GM06990 (cell line): ENCODE measurements around the gene MYL4.
"Not testable (repeated sequence)": the region's sequence is repeated elsewhere in the genome, so short reads cannot be mapped to it uniquely, and the experiment has no call there.

Experiments used
- DNase-seq: peaks from one replicate; pipeline ENCODE4 v3.0.0-alpha.2; 2011; ENCODE audit not compliant: insufficient read length; ENCODE audit errors: extremely low read depth
- H3K27me3 ChIP-seq: replicated peaks from 2 replicates; pipeline ENCODE4 v1.6.0; 2011; ENCODE audit warnings: low read length; ENCODE audit not compliant: control insufficient read depth, insufficient read depth
- H3K36me3 ChIP-seq: 2 replicates; pipeline ENCODE4 v1.5.1; 2011; ENCODE audit warnings: low read length; ENCODE audit not compliant: control insufficient read depth, insufficient read depth
- H3K4me3 ChIP-seq: replicated peaks from 2 replicates; pipeline ENCODE4 v1.5.1; 2011; ENCODE audit warnings: low read depth, mild to moderate bottlenecking, control low read depth, low read length
- CTCF ChIP-seq: IDR thresholded peaks from 2 replicates; pipeline ENCODE4 v1.5.1; 2011; ENCODE audit warnings: low read length, control low read depth, mild to moderate bottlenecking, inconsistent platforms; ENCODE audit not compliant: insufficient read depth, poor library complexity, severe bottlenecking

The MYL4 gene

GRCh38 chr17:47170710-47171109 is 38.4 kb upstream of the MYL4 start:
- Histone ChIP-seq H3K4me3 (no peak overlapping the region), H3K36me3 (peaks cover 4% of the 10 kb centered on the region), H3K27me3 (no peaks in the 10 kb centered on the region)
- no peak for TF ChIP-seq CTCF
- no peak for DNase-seq

- H3K36me3 ChIP-seq: peaks cover 4% of the 10 kb centered on the region
- no peak overlapping the region for H3K4me3 ChIP-seq
- H3K27me3 ChIP-seq: no peaks in the 10 kb centered on the region
- no peak for TF ChIP-seq CTCF
- no peak for DNase-seq
Measured at GRCh38 chr17:47172696-47173565, 36.2 kb upstream of the MYL4 start.

GRCh38 chr17:47174823-47175222 is 34.3 kb upstream of the MYL4 start:
- not testable (repeated sequence) for H3K27me3 ChIP-seq, DNase-seq, H3K4me3 ChIP-seq, H3K36me3 ChIP-seq

- DNase-seq: no peak
- no peaks in the 10 kb centered on the region for H3K27me3 ChIP-seq
- H3K4me3 ChIP-seq: no peak overlapping the region
- no peak for TF ChIP-seq CTCF
- peaks cover 4% of the 10 kb centered on the region for H3K36me3 ChIP-seq
Measured at GRCh38 chr17:47176389-47176826, 32.7 kb upstream of the MYL4 start.

GRCh38 chr17:47177261-47177660 is 31.9 kb upstream of the MYL4 start:
- H3K27me3 ChIP-seq: no peaks in the 10 kb centered on the region
- H3K36me3 ChIP-seq: peaks cover 4% of the 10 kb centered on the region
- H3K4me3 ChIP-seq: no peak overlapping the region
- no peak for DNase-seq
- TF ChIP-seq CTCF: no peak

GRCh38 chr17:47179141-47179540 is 30.0 kb upstream of the MYL4 start:
- Histone ChIP-seq H3K27me3 (no peaks in the 10 kb centered on the region), H3K4me3 (no peak overlapping the region), H3K36me3 (peaks cover 4% of the 10 kb centered on the region)
- DNase-seq: no peak
- TF ChIP-seq CTCF: no peak
